Stimulated activated CD4-positive, alpha-beta T cell treated with anti-CD3 and anti-CD28 coated beads, TNF-alpha, amount 100 ng/mL, for 4 hours (primary cell): ENCODE data around the gene ZNF862.
"Not testable (repeated sequence)": the region's sequence is repeated elsewhere in the genome, so short reads cannot be mapped to it uniquely, and the experiment has no call there.

ENCODE experiments used
- DNase-seq, 3 experiments: peaks; one replicate each; pipeline ENCODE4 v3.0.0-alpha.2; 2020; ENCODE audit warnings: low read depth in 3 of 3

The ZNF862 gene

GRCh38 chr7:149824748-149825566 is 13.2 kb upstream of the ZNF862 start:
- DNase-seq = no peak

- no peak for DNase-seq
These were observed 12.4 kb upstream of the ZNF862 start for GRCh38 chr7:149825567-149826343.

- no peak for DNase-seq
These were observed 11.7 kb upstream of the ZNF862 start for GRCh38 chr7:149826344-149827088.

GRCh38 chr7:149827089-149827981 is 10.8 kb upstream of the ZNF862 start:
- DNase-seq = no peak

DNA sequence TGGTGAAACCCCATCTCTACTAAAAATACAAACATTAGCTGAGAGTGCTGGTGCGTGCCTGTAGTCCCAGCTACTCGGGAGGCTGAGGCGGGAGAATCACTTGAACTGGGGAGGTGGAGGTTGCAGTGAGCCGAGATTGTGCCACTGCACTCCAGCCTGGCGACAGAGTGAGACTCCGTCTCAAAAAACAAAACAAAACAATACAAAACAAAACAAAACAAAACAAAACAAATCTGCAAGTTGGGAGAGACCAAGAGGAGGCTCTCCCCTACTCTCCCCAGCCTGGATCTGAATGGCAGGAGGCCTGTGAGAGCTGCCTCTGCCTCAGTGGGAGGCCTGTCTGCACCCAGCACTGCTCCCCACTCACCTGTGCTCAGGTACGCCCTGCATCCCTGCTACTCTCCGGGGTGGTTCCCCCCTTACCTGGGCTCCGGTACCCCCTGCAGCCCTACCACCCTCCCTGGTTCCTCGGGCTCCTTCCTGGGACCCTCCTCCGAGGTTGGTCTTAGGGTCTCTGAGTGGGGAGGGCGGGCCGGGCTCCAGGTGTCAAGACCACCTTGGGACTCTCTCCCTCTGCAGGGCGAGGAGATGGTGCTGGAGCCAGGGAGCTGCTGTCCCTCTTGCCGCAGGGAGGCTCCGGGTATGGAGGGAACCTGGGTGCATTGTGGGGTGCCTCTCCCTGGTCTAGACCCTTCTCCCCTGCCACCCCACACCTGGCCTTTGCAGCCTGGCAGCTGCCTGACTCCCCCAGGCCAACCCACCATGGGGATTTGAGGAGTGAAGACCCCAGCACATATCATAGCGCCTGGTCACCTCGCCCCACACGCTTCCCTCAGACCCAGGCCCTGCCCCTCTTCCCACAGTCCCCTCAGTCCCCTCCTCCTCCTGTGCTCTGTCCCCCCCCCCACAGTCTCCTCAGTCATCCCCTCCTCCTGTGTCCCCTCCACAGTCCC is 9.5 kb upstream of the ZNF862 start:
- DNase-seq = no peak

DNA sequence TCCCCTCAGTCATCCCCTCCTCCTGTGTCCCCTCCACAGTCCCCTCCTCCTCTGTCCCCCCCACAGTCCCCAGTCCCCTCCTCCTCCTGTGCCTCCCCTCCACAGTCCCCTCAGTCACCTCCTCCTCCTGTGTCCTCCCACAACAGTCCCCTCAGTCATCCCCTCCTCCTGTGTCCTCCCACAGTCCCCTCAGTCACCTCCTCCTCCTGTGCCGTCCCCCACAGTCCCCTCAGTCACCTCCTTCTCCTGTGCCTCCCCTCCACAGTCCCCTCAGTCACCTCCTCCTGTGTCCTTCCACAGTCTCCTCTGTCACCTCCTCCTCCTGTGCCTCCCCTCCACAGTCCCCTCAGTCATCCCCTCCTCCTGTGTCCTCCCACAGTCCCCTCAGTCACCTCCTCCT is 7.6 kb upstream of the ZNF862 start:
- not testable (repeated sequence) for DNase-seq

DNA sequence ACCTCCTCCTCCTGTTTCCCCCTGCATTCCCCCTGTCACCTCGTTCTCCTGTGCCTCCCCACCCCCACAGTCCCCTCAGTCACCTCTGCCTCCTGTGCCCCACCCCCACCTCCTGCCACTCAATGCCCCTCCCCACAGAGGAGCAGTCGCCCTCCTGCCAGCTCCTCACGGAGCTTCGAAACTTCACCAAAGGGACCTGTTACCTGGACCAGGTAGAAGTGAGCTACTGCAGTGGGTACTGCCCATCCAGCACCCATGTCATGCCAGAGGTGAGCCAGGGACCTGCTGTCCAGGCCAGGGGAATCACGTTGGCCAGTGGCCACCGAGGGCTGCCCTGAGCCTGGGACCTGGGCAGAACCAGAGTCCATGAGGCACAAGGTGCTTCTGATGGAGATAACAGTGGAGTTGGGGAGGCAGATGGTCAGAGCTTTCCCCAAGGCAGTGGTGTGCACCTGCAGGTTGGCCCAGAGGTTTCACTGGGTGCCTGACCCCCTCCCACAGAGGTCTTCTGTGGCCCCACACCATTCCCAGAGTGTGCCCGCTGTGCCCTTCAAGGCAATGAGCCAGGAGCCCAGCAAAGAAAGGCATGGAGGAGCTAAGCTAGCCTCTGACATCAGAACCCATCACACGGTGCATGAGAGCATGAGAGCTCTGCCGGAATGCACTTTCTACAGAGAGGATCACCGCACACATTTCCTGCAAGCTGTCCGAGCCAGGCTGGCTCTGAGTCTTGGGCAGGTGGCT is 7.0 kb upstream of the ZNF862 start:
- DNase-seq = no peak

DNA sequence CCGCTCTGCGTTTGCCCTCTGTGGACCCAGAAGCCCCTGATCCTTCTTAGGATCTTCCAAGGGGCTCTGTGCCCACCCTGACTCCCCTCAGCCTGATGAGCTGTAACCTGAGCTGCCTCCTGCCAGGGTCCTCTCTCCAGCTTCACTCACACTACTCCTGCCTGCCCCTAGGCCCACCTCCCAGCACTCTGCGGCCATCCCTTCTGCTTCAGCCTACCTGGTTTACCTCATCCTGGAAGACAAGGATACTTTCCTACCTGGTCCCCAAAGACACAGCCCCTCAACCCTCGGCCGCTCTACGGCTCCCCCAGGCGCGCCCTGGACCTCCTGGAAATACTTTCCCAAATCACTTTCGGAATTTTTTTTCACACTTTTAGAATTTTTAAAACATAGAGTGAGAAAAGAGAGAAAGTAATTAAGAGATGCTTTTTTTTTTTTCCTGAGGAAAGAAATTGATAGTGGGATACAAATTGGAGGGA is 6.4 kb upstream of the ZNF862 start:
- DNase-seq = no peak

DNA sequence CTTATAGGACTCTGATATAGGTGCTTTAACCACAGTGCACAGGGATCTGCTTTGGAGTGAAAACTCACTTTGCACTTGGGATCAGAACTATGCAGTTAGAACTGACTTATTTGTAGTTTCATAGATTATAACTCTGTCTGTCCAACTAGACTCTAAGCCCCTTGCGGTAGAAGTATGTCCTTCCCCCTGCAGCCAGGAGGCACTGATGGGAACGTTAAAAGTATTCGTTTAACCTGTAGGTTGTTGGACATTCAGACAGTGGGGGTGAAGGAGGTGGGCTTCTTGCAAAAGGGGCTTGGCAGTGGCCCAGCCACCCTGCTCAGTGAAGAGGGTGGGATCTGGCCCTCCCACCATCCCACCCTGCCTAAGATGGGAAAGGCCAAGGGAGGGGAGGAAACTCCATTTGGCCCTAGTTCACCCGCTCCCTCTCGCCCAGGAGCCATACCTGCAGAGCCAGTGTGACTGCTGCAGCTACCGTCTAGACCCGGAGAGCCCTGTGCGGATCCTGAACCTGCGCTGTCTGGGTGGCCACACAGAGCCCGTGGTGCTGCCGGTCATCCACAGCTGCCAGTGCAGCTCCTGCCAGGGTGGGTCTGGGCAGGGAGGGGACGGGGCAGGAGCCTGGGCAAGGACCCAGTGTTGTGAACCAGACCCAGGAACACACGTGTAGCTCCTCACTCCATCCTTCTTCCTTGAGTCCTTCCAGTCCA is 5.7 kb upstream of the ZNF862 start:
- DNase-seq = no peak

DNA sequence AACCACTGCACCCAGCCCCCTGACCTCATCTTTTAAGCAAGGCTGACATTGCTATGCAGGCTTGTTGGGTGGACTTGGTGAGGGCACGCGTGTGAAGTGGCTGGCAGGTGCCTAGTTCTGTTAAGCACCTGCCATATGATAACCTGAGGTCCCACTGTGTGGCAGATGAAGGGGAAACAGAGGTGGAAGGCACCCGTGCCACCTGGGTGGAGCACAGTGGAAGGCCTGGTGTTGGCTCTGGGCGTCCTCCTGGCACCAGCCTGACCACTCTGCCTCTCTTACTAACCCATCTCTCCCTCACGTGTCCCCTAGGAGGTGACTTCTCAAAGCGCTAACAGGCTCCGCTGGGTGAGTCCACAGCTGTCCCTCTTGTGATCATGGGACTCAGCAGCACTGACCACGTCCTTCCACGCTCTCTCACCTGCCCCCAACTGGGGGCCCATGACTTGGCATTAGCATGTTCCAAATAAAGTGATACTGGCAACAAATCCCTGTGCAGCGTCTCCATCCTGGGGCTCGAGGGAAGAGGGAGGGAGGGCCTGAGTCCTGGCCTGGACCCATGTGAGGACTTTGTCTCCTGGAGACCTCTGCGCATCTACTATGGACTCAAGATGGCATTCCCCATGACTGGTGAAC is 4.6 kb upstream of the ZNF862 start:
- DNase-seq = no peak

GRCh38 chr7:149834601-149835000 is 3.6 kb upstream of the ZNF862 start:
- no peak for DNase-seq

GRCh38 chr7:149836434-149836833 is 1.7 kb upstream of the ZNF862 start:
- DNase-seq = no peak

- no peak for DNase-seq
These were observed 481 bp upstream of the ZNF862 start for GRCh38 chr7:149837564-149838223.

DNA sequence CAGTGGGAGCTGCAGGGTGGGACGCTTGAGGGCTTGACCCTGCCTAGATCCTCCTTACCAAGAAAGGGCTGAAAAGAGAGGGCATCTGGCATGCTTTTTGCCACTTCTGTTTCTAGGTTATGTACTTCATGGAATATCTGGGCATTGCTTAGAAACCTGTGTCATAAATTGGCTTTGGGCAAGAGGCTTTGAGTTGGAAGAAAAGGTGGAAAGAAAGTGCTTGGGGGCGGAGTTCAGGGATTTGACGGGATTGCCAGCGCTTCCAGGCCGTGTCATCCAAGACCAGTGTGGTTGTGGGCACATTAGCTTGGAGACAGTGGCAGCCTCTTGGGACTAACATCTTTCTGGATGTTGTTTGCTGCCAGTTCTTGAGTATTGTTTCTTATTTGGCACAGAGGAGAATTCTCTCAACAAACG is 825 bp downstream of the ZNF862 start:
- DNase-seq = no peak

- DNase-seq = no peak
These were observed 1.8 kb downstream of the ZNF862 start for GRCh38 chr7:149839933-149840332.

- no peak for DNase-seq
These were observed 5.4 kb downstream of the ZNF862 start for GRCh38 chr7:149843566-149843965.

DNA sequence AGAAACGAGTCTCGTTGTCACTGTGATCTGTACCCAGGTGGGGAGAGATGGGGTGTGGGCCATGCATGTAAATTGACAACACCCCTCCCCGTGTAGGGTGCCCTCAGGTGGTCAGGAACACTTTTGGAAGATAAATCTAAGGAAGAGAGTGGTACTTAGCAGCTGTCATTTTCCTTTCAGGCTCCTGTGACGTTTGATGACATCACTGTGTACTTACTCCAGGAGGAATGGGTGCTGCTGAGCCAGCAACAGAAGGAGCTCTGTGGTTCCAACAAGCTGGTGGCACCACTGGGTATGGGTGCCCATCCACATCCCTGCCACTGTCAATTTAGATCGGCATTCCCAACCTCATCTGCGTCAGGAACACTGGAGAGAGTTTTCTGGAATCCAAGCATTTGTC is 6.3 kb downstream of the ZNF862 start:
- DNase-seq = no peak
